EH (cell line): ENCODE data around the gene TIGD2.
"Not testable (repeated sequence)": the region's sequence is repeated elsewhere in the genome, so short reads cannot be mapped to it uniquely, and the experiment has no call there.

Experiments used
- DNase-seq: peaks from one replicate; pipeline ENCODE4 v3.0.0-alpha.2; 2015; ENCODE audit warnings: low read depth

The TIGD2 gene

GRCh38 chr4:89119836-89120235 is 8.5 kb downstream of the TIGD2 start:
- DNase-seq: peak; percentile 55

- DNase-seq: no peak
Observed at GRCh38 chr4:89121387-89122068, 10.2 kb downstream of the TIGD2 start.

- peak; percentile 26 for DNase-seq
Observed at GRCh38 chr4:89123451-89123851, 12.1 kb downstream of the TIGD2 start.

- no peak for DNase-seq
Observed at GRCh38 chr4:89125901-89126782, 14.8 kb downstream of the TIGD2 start.

GRCh38 chr4:89129080-89129640 is 17.8 kb downstream of the TIGD2 start:
- peak; percentile 84 for DNase-seq

GRCh38 chr4:89134775-89135319 is 23.5 kb downstream of the TIGD2 start:
- peak; percentile 90 for DNase-seq

GRCh38 chr4:89136525-89136924 is 25.2 kb downstream of the TIGD2 start:
- DNase-seq: peak; percentile 70

- DNase-seq: no peak
Observed at GRCh38 chr4:89137231-89137630, 25.9 kb downstream of the TIGD2 start.

- DNase-seq: no peak
Observed at GRCh38 chr4:89137695-89138094, 26.4 kb downstream of the TIGD2 start.

- DNase-seq: no peak
Observed at GRCh38 chr4:89140168-89140759, 28.9 kb downstream of the TIGD2 start.

- no peak for DNase-seq
Observed at GRCh38 chr4:89142691-89143669, 31.6 kb downstream of the TIGD2 start.

- DNase-seq: not testable (repeated sequence)
Observed at GRCh38 chr4:89144652-89145051, 33.3 kb downstream of the TIGD2 start.

GRCh38 chr4:89146196-89146595 is 34.9 kb downstream of the TIGD2 start:
- no peak for DNase-seq

GRCh38 chr4:89152972-89153371 is 41.6 kb downstream of the TIGD2 start:
- DNase-seq: no peak

GRCh38 chr4:89156174-89156914 is 45.0 kb downstream of the TIGD2 start:
- no peak for DNase-seq

GRCh38 chr4:89157488-89158024 is 46.2 kb downstream of the TIGD2 start:
- no peak for DNase-seq

- peak; percentile 46 for DNase-seq
Observed at GRCh38 chr4:89158884-89159503, 47.7 kb downstream of the TIGD2 start.

GRCh38 chr4:89160806-89161205 is 49.5 kb downstream of the TIGD2 start:
- DNase-seq: no peak

GRCh38 chr4:89161841-89162240 is 50.5 kb downstream of the TIGD2 start:
- peak; percentile 24 for DNase-seq

- DNase-seq: no peak
Observed at GRCh38 chr4:89162496-89162895, 51.2 kb downstream of the TIGD2 start.
